Activated naive CD4-positive, alpha-beta T cell treated with anti-CD3 and anti-CD28 coated beads, Interleukin-2, amount 10 ng/mL, durations not matched to agents 7 days and 5 days (primary cell): Measurements from ENCODE around the gene IFNA16.
A peak's percentile ranks its signal among the peaks of the same experiment; 100 is the strongest.
"Not testable (repeated sequence)": the region's sequence is repeated elsewhere in the genome, so short reads cannot be mapped to it uniquely, and the experiment has no call there.

Source experiments
- CTCF ChIA-PET: fragments of 350-600 bp; sonication (Branson Sonifier 250); formaldehyde crosslinking; loops from one replicate; lab custom pipeline; 2021; ENCODE audit warnings: antibody characterized with exemption; lab: Charles Lee
- DNase-seq: peaks from one replicate; pipeline ENCODE4 v3.0.0-alpha.2; 2020
- H3K27ac Mint-ChIP-seq: one replicate; pipeline ENCODE4 v1.8.0; 2021; ENCODE audit warnings: mild to moderate bottlenecking, moderate library complexity, mixed read lengths
- H3K27me3 Mint-ChIP-seq: one replicate; pipeline ENCODE4 v1.8.0; 2021; ENCODE audit warnings: mild to moderate bottlenecking, mixed read lengths
- H3K36me3 Mint-ChIP-seq: one replicate; pipeline ENCODE4 v1.8.0; 2021; ENCODE audit warnings: mixed read lengths
- H3K4me1 Mint-ChIP-seq: one replicate; pipeline ENCODE4 v1.8.0; 2021; ENCODE audit warnings: mixed read lengths
- H3K4me3 Mint-ChIP-seq: one replicate; pipeline ENCODE4 v1.8.0; 2021; ENCODE audit warnings: mild to moderate bottlenecking, moderate library complexity, mixed read lengths
- H3K9me3 Mint-ChIP-seq: one replicate; pipeline ENCODE4 v1.8.0; 2021; ENCODE audit warnings: mixed read lengths

Gene IFNA16

GRCh38 chr9:21217211-21217610 lies at the start of gene IFNA16:
TSS of gene IFNA16 (minus strand) at chr9:21217311. CDS start at chr9:21217305, 6 bp downstream.
- not testable (repeated sequence) for H3K9me3 Mint-ChIP-seq, DNase-seq, H3K4me3 Mint-ChIP-seq, H3K27ac Mint-ChIP-seq, H3K36me3 Mint-ChIP-seq, H3K4me1 Mint-ChIP-seq
- peaks cover 34% of the 10 kb centered on the region for H3K27me3 Mint-ChIP-seq
- CTCF ChIA-PET = interaction anchor here (1.1 kb wide), 1 partner anchor 22 kb away, joined by 6 read pairs; no protein-coding TSS in a partner anchor

GRCh38 chr9:21265421-21266189 lies 48.5 kb upstream of the IFNA16 start:
- CTCF ChIA-PET = interaction anchor here (0.6 to 1.4 kb wide), 2 partner anchors 30 to 510 kb away, joined by 3 read pairs; no protein-coding TSS in a partner anchor
- H3K27me3 Mint-ChIP-seq = peaks cover 37% of the 10 kb centered on the region
- H3K36me3 Mint-ChIP-seq = no peaks in the 10 kb centered on the region
- no peak overlapping the region for H3K4me3 Mint-ChIP-seq
- no peak overlapping the region for H3K27ac Mint-ChIP-seq
- DNase-seq = no peak
- no peaks in the 10 kb centered on the region for H3K9me3 Mint-ChIP-seq
- no peaks in the 10 kb centered on the region for H3K4me1 Mint-ChIP-seq

GRCh38 chr9:21255538-21256212 lies 38.6 kb upstream of the IFNA16 start:
- Mint-ChIP-seq H3K9me3 (no peaks in the 10 kb centered on the region), H3K4me1 (peaks cover 5% of the 10 kb centered on the region), H3K4me3 (no peak overlapping the region), H3K36me3 (no peaks in the 10 kb centered on the region), H3K27me3 (peaks cover 37% of the 10 kb centered on the region), H3K27ac (no peak overlapping the region)
- CTCF ChIA-PET = interaction anchor here (0.6 to 1.2 kb wide), 2 partner anchors 58 to 71 kb away, joined by 3 to 4 read pairs; no protein-coding TSS in a partner anchor
- no peak for DNase-seq

GRCh38 chr9:21252721-21253547 lies 35.8 kb upstream of the IFNA16 start:
- no peaks in the 10 kb centered on the region for H3K9me3 Mint-ChIP-seq
- DNase-seq = peak; percentile 31

GRCh38 chr9:21251638-21252037 lies 34.5 kb upstream of the IFNA16 start:
- Mint-ChIP-seq H3K4me1 (peaks cover 5% of the 10 kb centered on the region), H3K4me3 (no peak overlapping the region), H3K9me3 (no peaks in the 10 kb centered on the region), H3K27ac (no peak overlapping the region), H3K36me3 (no peaks in the 10 kb centered on the region), H3K27me3 (peaks cover 36% of the 10 kb centered on the region)
- no peak for DNase-seq
- CTCF ChIA-PET = interaction anchor here (0.7 to 2.7 kb wide), 10 partner anchors 16 to 204 kb away, joined by 3 to 12 read pairs (median 4); no protein-coding TSS in a partner anchor

More at GRCh38 chr9:21252721-21253547, 35.8 kb upstream of the IFNA16 start:
- no peak overlapping the region for H3K4me3 Mint-ChIP-seq
- H3K27me3 Mint-ChIP-seq = peaks cover 45% of the 10 kb centered on the region
- no peaks in the 10 kb centered on the region for H3K36me3 Mint-ChIP-seq
- CTCF ChIA-PET = interaction anchor here (0.6 to 2.7 kb wide), 18 partner anchors 13 to 545 kb away, joined by 3 to 12 read pairs (median 4); partner anchors contain the start of gene IFNA14
- peaks cover 5% of the 10 kb centered on the region for H3K4me1 Mint-ChIP-seq
- H3K27ac Mint-ChIP-seq = no peak overlapping the region

GRCh38 chr9:21251190-21251589 lies 34.1 kb upstream of the IFNA16 start:
- Mint-ChIP-seq H3K4me3 (no peak overlapping the region), H3K4me1 (peaks cover 5% of the 10 kb centered on the region), H3K27me3 (peaks cover 32% of the 10 kb centered on the region), H3K27ac (no peak overlapping the region), H3K9me3 (no peaks in the 10 kb centered on the region), H3K36me3 (no peaks in the 10 kb centered on the region)
- CTCF ChIA-PET = interaction anchor here (0.6 to 1.8 kb wide), 5 partner anchors 31 to 620 kb away, joined by 3 to 5 read pairs (median 3); no protein-coding TSS in a partner anchor
- DNase-seq = no peak

GRCh38 chr9:21244836-21245235 lies 27.7 kb upstream of the IFNA16 start:
- Mint-ChIP-seq H3K36me3 (no peaks in the 10 kb centered on the region), H3K27me3 (peaks cover 12% of the 10 kb centered on the region), H3K9me3 (no peaks in the 10 kb centered on the region), H3K4me1 (peaks cover 3% of the 10 kb centered on the region), H3K27ac (no peak overlapping the region), H3K4me3 (no peak overlapping the region)
- DNase-seq = no peak
- CTCF ChIA-PET = interaction anchor here (0.5 kb wide), 1 partner anchor 526 kb away, joined by 3 read pairs; no protein-coding TSS in a partner anchor

- Mint-ChIP-seq H3K27ac (no peak within 1 kb of the TSS), H3K36me3 (no peaks in the 10 kb centered on the region), H3K27me3 (peaks cover 33% of the 10 kb centered on the region), H3K4me1 (peaks cover 11% of the 10 kb centered on the region), H3K4me3 (no peak within 1 kb of the TSS), H3K9me3 (no peaks in the 10 kb centered on the region)
- DNase-seq = no peak
- CTCF ChIA-PET = interaction anchor here (0.7 to 1.2 kb wide), 5 partner anchors 13 to 767 kb away, joined by 3 to 5 read pairs (median 3); no protein-coding TSS in a partner anchor
These were observed 22.8 kb upstream of the IFNA16 start, which contains the start of gene IFNA14 for GRCh38 chr9:21239911-21240310. TSS of gene IFNA14 (minus strand) at chr9:21240005. CDS start at chr9:21239935, 70 bp downstream.

- not testable (repeated sequence) for H3K27ac Mint-ChIP-seq, H3K4me1 Mint-ChIP-seq, H3K4me3 Mint-ChIP-seq, H3K9me3 Mint-ChIP-seq, DNase-seq, H3K36me3 Mint-ChIP-seq
- H3K27me3 Mint-ChIP-seq = peaks cover 43% of the 10 kb centered on the region
- CTCF ChIA-PET = interaction anchor here (0.6 to 3.3 kb wide), 17 partner anchors 9 to 552 kb away, joined by 3 to 13 read pairs (median 4); no protein-coding TSS in a partner anchor
These were observed 19.2 kb upstream of the IFNA16 start for GRCh38 chr9:21236360-21236714.

GRCh38 chr9:21235468-21236359 lies 18.6 kb upstream of the IFNA16 start:
- not testable (repeated sequence) for H3K36me3 Mint-ChIP-seq, H3K4me1 Mint-ChIP-seq, H3K4me3 Mint-ChIP-seq, H3K9me3 Mint-ChIP-seq, H3K27ac Mint-ChIP-seq
- H3K27me3 Mint-ChIP-seq = peaks cover 46% of the 10 kb centered on the region
- CTCF ChIA-PET = interaction anchor here (0.6 to 3.3 kb wide), 19 partner anchors 8 to 552 kb away, joined by 3 to 13 read pairs (median 4); no protein-coding TSS in a partner anchor
- DNase-seq = peak; percentile 50

- CTCF ChIA-PET = interaction anchor here (0.7 to 3.3 kb wide), 3 partner anchors 18 to 474 kb away, joined by 3 to 12 read pairs (median 6); no protein-coding TSS in a partner anchor
- peaks cover 8% of the 10 kb centered on the region for H3K4me1 Mint-ChIP-seq
- peaks cover 33% of the 10 kb centered on the region for H3K27me3 Mint-ChIP-seq
These were observed 17.1 kb upstream of the IFNA16 start for GRCh38 chr9:21234153-21234687.

GRCh38 chr9:21233258-21233657 lies 16.1 kb upstream of the IFNA16 start:
- Mint-ChIP-seq H3K27ac (no peak overlapping the region), H3K9me3 (no peaks in the 10 kb centered on the region), H3K4me1 (peaks cover 8% of the 10 kb centered on the region), H3K27me3 (peaks cover 31% of the 10 kb centered on the region), H3K4me3 (no peak overlapping the region), H3K36me3 (no peaks in the 10 kb centered on the region)
- no peak for DNase-seq
- CTCF ChIA-PET = interaction anchor here (0.9 kb wide), 1 partner anchor 19 kb away, joined by 3 read pairs; no protein-coding TSS in a partner anchor

More at GRCh38 chr9:21234153-21234687, 17.1 kb upstream of the IFNA16 start:
- H3K4me3 Mint-ChIP-seq = no peak overlapping the region
- no peaks in the 10 kb centered on the region for H3K36me3 Mint-ChIP-seq
- DNase-seq = no peak
- H3K27ac Mint-ChIP-seq = no peak overlapping the region
- H3K9me3 Mint-ChIP-seq = no peaks in the 10 kb centered on the region
